Measurements from ENCODE around the gene CNBD2. TPM values are rescaled to one million over a fixed set of nuclear protein-coding genes. Genes with fewer than 3 reads are reported as not detected.

CNBD2 gene
- polyA plus RNA-seq, 3 donors, result 8.0 to 11.3 (median 9.3) TPM

- Histone ChIP-seq H2AFZ (ENCODE audit: insufficient read depth, low read depth, low read length, poor library complexity, severe bottlenecking) (no peak overlapping the region), H4K20me1 (ENCODE audit: insufficient read depth, low read length) (no peaks in the 10 kb centered on the region), H3K4me3 (replicated peaks in 1 of 3; ENCODE audit: low read depth in 2 of 3, low read length in 3 of 3) (no peak overlapping the region), H3K27me3 (ENCODE audit: control insufficient read depth in 2 of 2, insufficient read depth in 2 of 2, low read length in 2 of 2) (no peaks in the 10 kb centered on the region), H3K27ac (ENCODE audit: low read depth in 1 of 2, low read length in 2 of 2) (no peak overlapping the region), H3K9ac (ENCODE audit: insufficient read depth, low read length, poor library complexity, severe bottlenecking) (no peak overlapping the region), H3K36me3 (replicated peaks in 1 of 2; ENCODE audit: control insufficient read depth in 1 of 2, insufficient read depth in 2 of 2, low read length in 2 of 2) (no peaks in the 10 kb centered on the region), H3K79me2 (ENCODE audit: insufficient read depth, low read length) (no peaks in the 10 kb centered on the region), H3K9me3 (replicated peaks in 1 of 2; ENCODE audit: control insufficient read depth in 1 of 2, insufficient read depth in 1 of 2, low read length in 2 of 2) (peaks cover 5 to 8% of the 10 kb centered on the region in 2 donors), H3K4me2 (replicated peaks; ENCODE audit: extremely low read depth, low read length, poor library complexity, severe bottlenecking) (no peak overlapping the region), H3K4me1 (ENCODE audit: control insufficient read depth in 1 of 2, insufficient read depth in 2 of 2, low read length in 2 of 2) (no peaks in the 10 kb centered on the region)
- WGBS (ENCODE audit: insufficient coverage), result 100% methylated on average over 2 of the region's 4 CpGs
- intact Hi-C loops (cut with micrococcal nuclease), result no loop called here
- TF ChIP-seq CTCF (IDR thresholded peaks at IDR 0.05), result no peak
- peaks cover 4% of the 10 kb centered on the region for H3K4me1 Mint-ChIP-seq
- peaks cover 6 to 12% (median 9%) of the 10 kb centered on the region in 7 donors for H3K9me3 Mint-ChIP-seq
- peaks cover 5 to 8% (median 7%) of the 10 kb centered on the region in 3 donors for H3K27me3 Mint-ChIP-seq (ENCODE audit: low read depth in 3 of 3)
- no peak overlapping the region for H3K27ac Mint-ChIP-seq
- no peak overlapping the region for H3K4me3 Mint-ChIP-seq
- DNase-seq, result no peak
- no peaks in the 10 kb centered on the region for H3K36me3 Mint-ChIP-seq
Observed at GRCh38 chr20:36008461-36009035, 40.2 kb downstream of the CNBD2 start.

GRCh38 chr20:36010076-36010475 lies 41.7 kb downstream of the CNBD2 start:
- TF ChIP-seq CTCF (IDR thresholded peaks at IDR 0.05), result no peak
- no peak overlapping the region for H3K9ac ChIP-seq (ENCODE audit: insufficient read depth, low read length, poor library complexity, severe bottlenecking)
- Mint-ChIP-seq H3K4me1 (no peaks in the 10 kb centered on the region), H3K9me3 (peaks cover 0 to 2% (median 0%) of the 10 kb centered on the region in 7 donors), H3K27ac (no peak overlapping the region), H3K4me3 (no peak overlapping the region), H3K27me3 (ENCODE audit: low read depth in 3 of 3) (peaks cover 4 to 9% (median 5%) of the 10 kb centered on the region in 3 donors), H3K36me3 (no peaks in the 10 kb centered on the region)
- H3K79me2 ChIP-seq (ENCODE audit: insufficient read depth, low read length), result no peaks in the 10 kb centered on the region
- no peak overlapping the region for H2AFZ ChIP-seq (ENCODE audit: insufficient read depth, low read depth, low read length, poor library complexity, severe bottlenecking)
- 86% methylated on average over 3 of the region's 4 CpGs for WGBS (ENCODE audit: insufficient coverage)
- intact Hi-C loops (cut with micrococcal nuclease), result no loop called here
- H3K4me2 ChIP-seq (replicated peaks; ENCODE audit: extremely low read depth, low read length, poor library complexity, severe bottlenecking), result no peak overlapping the region
- H3K4me1 ChIP-seq (ENCODE audit: control insufficient read depth in 1 of 2, insufficient read depth in 2 of 2, low read length in 2 of 2), result no peaks in the 10 kb centered on the region
- no peak for DNase-seq
- H3K4me3 ChIP-seq (replicated peaks in 1 of 3; ENCODE audit: low read depth in 2 of 3, low read length in 3 of 3), result no peak overlapping the region
- no peaks in the 10 kb centered on the region for H3K9me3 ChIP-seq (replicated peaks in 1 of 2; ENCODE audit: control insufficient read depth in 1 of 2, insufficient read depth in 1 of 2, low read length in 2 of 2)
- no peaks in the 10 kb centered on the region for H3K36me3 ChIP-seq (replicated peaks in 1 of 2; ENCODE audit: control insufficient read depth in 1 of 2, insufficient read depth in 2 of 2, low read length in 2 of 2)
- no peaks in the 10 kb centered on the region for H3K27me3 ChIP-seq (ENCODE audit: control insufficient read depth in 2 of 2, insufficient read depth in 2 of 2, low read length in 2 of 2)
- no peak overlapping the region for H3K27ac ChIP-seq (ENCODE audit: low read depth in 1 of 2, low read length in 2 of 2)
- H4K20me1 ChIP-seq (ENCODE audit: insufficient read depth, low read length), result no peaks in the 10 kb centered on the region

Data from CD14-positive monocyte (primary cell).